Heart left ventricle (tissue), 16 donors: ENCODE results near the gene ZNF518B. TPM values are rescaled to one million over a fixed set of nuclear protein-coding genes. Genes with fewer than 3 reads are reported as not detected.
"Not testable (repeated sequence)": the region's sequence is repeated elsewhere in the genome, so short reads cannot be mapped to it uniquely, and the experiment has no call there.

ENCODE experiments used
- ATAC-seq, 4 donors: fragments of 200-7000 bp; cut with Tn5 transposase; one replicate each; pipeline ENCODE4 v1.9.1; 2020 to 2022; ENCODE audit warnings: moderate library complexity in 4 of 4, mild to moderate bottlenecking in 3 of 4, moderate number of reproducible peaks in 1 of 4
- DNase-seq, 5 donors: peaks; one replicate each; pipeline ENCODE4 v3.0.0-alpha.2; 2020
- H3K27ac ChIP-seq, 12 donors: fragments of 200-600 bp; sonication (generic) in 4 of 12; one replicate each; pipeline versions ENCODE4 v1.5.0 to v1.8.0; 2016 to 2022; ENCODE audit warnings: mild to moderate bottlenecking in 2 of 12
- H3K27me3 ChIP-seq, 9 donors: fragments of 200-600 bp; sonication (generic) in 2 of 9; one replicate each; pipeline versions ENCODE4 v1.5.1 to v1.8.0; 2016 to 2022; ENCODE audit warnings: mild to moderate bottlenecking in 3 of 9
- H3K36me3 ChIP-seq, 9 donors: fragments of 200-600 bp; sonication (generic) in 2 of 9; one replicate each; pipeline versions ENCODE4 v1.5.0 to v1.8.0; 2018 to 2022; ENCODE audit warnings: mild to moderate bottlenecking in 2 of 9
- H3K4me1 ChIP-seq, 12 donors: fragments of 200-600 bp; sonication (generic) in 4 of 12; one replicate each; pipeline versions ENCODE4 v1.5.0 to v1.8.0; 2016 to 2022; ENCODE audit warnings: mild to moderate bottlenecking in 3 of 12
- H3K4me3 ChIP-seq, 12 donors: fragments of 200-600 bp; sonication (generic) in 4 of 12; one replicate each; pipeline versions ENCODE4 v1.5.0 to v1.8.0; 2017 to 2022; ENCODE audit warnings: mild to moderate bottlenecking in 9 of 12, moderate library complexity in 4 of 12
- H3K9me3 ChIP-seq, 12 donors: fragments of 200-600 bp; sonication (generic) in 4 of 12; one replicate each; pipeline versions ENCODE4 v1.5.0 to v1.8.0; 2016 to 2022; ENCODE audit warnings: mild to moderate bottlenecking in 1 of 12
- POLR2A ChIP-seq, 2 donors: fragments of 450-650 bp; IDR thresholded peaks; one replicate each; pipeline ENCODE4 v1.6.1; 2017; ENCODE audit warnings: antibody characterized with exemption in 2 of 2, mild to moderate bottlenecking in 2 of 2, moderate library complexity in 2 of 2
- WGBS, 4 donors: extraction: QIAGEN DNeasy Blood & Tissue Kit in 2 of 4; methylation state at CpG; one replicate each; pipeline versions ENCODE4 v1.1.5 to v1.1.7; 2013 to 2018; 5-methylcytosine and 5-hydroxymethylcytosine counted together
- intact Hi-C, 10 donors: fragments of 100-400 bp; cut with DNase I; formaldehyde crosslinking; loops; one replicate each; pipeline versions ENCODE4 v1.11.1 to v1.14.2; 2022
- polyA plus RNA-seq, 2 donors: library from polyadenylated mRNA; stranded (reverse); fragments of 200-250 nt; gene quantifications; one replicate each; pipeline ENCODE4 v1.2.3, GENCODE V29; 2013
- total RNA-seq, 9 donors: library from RNA; depleted of rRNA in 2 of 9; stranded (reverse); fragments of >200 nt in 2 of 9; fragmentation: NEBNext Ultra II Directional in 3 of 9; extraction: Animal tissue kit (Norgen Biotek cat#: 25700) in 3 of 9; gene quantifications; one replicate each; pipeline versions ENCODE4 v1.1.0 to v1.2.4, GENCODE V29; 2016 to 2023
- TF ChIP-seq, protein P1 (sequence below), 12 donors: fragments of 200-600 bp; sonication (generic) in 4 of 12; IDR thresholded peaks; one replicate each; pipeline versions ENCODE4 v1.5.0 to v1.8.0; 2018 to 2022; ENCODE audit warnings: antibody characterized with exemption in 12 of 12, mild to moderate bottlenecking in 5 of 12
- donor health status: ischemic (EF 13 %, LVEDD 7.1; RV severe dilation, severe dysfunction).
- donor health status: healthy with polysubstance abuse.
- donor health status: DM: no; HTN: yes; CAD: no.
- donor health status: DM: no; HTN: no; CAD: no.
- donor health status: ischemic (EF 25% LVEDD 6.9; RV normal size, moderate dysfunction).
- donor health status: ischemic (EF 25% LVEDD 5.7; RV mildly dilated, moderate dysfunction).
- donor health status: healthy.
- donor health status: DM: yes; HTN: yes; CAD: no.
- donor health status: ischemic (EF 35%, LVEDD 5.7; RV mildly dilated, moderate dysfunction).
- donor health status: nonischemic (EF 11% LVEDD 7.7; RV severe dilation, severe dysfunction).
- donor health status: DM: yes; HTN: yes; CAD: no.
- donor health status: PGD.
- donor health status: ischemic (EF 29% LVEDD 5.4; RV normal size, mild dysfunction).
- donor health status: nonischemic (EF 23%, LVEDD 6.1; RV moderate dilation, normal function).

Gene ZNF518B
- total and polyA plus RNA-seq, 11 donors, result 4.3 to 39.8 (median 23.2) TPM

DNA sequence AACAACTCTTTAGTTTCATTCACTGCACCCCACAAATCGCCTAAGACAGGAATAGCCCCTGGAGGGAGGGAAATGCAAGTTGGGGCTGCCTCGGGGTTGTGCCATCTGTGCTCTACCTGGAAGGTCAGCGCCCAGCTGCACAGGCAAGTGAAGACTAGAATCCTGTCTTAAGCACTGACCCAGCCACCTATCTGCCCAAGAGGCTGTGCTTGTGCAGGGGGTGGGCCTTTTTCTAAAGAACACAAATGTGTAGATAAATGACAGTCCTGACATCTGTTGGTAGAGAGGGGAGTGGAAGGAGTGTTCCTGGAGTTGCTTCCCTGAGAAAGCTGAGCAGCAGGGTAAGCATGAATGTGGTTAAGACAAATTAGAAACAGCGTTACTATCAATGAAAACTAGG lies 15.7 kb downstream of the ZNF518B start:
- H3K4me3 ChIP-seq, result no peak overlapping the region
- WGBS, 4 donors, result 87 to 90% (median 88%) methylated on average over 4 of the region's 4 CpGs
- no peaks in the 10 kb centered on the region for H3K27me3 ChIP-seq
- ATAC-seq (no peak), DNase-seq (no peak)
- no peaks in the 10 kb centered on the region for H3K4me1 ChIP-seq
- intact Hi-C loops, result no loop called here
- H3K27ac ChIP-seq, result no peak overlapping the region
- peaks cover 0 to 51% (median 26%) of the 10 kb centered on the region in 12 donors for H3K9me3 ChIP-seq
- TF ChIP-seq, protein P1, sequence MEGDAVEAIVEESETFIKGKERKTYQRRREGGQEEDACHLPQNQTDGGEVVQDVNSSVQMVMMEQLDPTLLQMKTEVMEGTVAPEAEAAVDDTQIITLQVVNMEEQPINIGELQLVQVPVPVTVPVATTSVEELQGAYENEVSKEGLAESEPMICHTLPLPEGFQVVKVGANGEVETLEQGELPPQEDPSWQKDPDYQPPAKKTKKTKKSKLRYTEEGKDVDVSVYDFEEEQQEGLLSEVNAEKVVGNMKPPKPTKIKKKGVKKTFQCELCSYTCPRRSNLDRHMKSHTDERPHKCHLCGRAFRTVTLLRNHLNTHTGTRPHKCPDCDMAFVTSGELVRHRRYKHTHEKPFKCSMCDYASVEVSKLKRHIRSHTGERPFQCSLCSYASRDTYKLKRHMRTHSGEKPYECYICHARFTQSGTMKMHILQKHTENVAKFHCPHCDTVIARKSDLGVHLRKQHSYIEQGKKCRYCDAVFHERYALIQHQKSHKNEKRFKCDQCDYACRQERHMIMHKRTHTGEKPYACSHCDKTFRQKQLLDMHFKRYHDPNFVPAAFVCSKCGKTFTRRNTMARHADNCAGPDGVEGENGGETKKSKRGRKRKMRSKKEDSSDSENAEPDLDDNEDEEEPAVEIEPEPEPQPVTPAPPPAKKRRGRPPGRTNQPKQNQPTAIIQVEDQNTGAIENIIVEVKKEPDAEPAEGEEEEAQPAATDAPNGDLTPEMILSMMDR (IDR thresholded peaks at IDR 0.05), result no peak
- no peak for TF ChIP-seq POLR2A (IDR thresholded peaks at IDR 0.05)
- H3K36me3 ChIP-seq, result peaks cover 5 to 29% (median 22%) of the 10 kb centered on the region in 9 donors

GRCh38 chr4:10438924-10439323 lies 18.3 kb downstream of the ZNF518B start:
- no peaks in the 10 kb centered on the region for H3K4me1 ChIP-seq
- H3K9me3 ChIP-seq, result peaks cover 0 to 25% (median 16%) of the 10 kb centered on the region in 12 donors
- ATAC-seq, result no peak
- no peak for DNase-seq
- H3K4me3 ChIP-seq, result no peak overlapping the region
- intact Hi-C loops, result no loop called here
- WGBS, 4 donors, result 48 to 71% (median 70%) methylated on average over 1 of the region's 1 CpG
- TF ChIP-seq POLR2A (IDR thresholded peaks at IDR 0.05), result no peak
- TF ChIP-seq, protein P1 (IDR thresholded peaks at IDR 0.05), result no peak
- no peaks in the 10 kb centered on the region for H3K27me3 ChIP-seq
- no peak overlapping the region for H3K27ac ChIP-seq
- H3K36me3 ChIP-seq, result peaks cover 0 to 3% (median 0%) of the 10 kb centered on the region in 9 donors

DNA sequence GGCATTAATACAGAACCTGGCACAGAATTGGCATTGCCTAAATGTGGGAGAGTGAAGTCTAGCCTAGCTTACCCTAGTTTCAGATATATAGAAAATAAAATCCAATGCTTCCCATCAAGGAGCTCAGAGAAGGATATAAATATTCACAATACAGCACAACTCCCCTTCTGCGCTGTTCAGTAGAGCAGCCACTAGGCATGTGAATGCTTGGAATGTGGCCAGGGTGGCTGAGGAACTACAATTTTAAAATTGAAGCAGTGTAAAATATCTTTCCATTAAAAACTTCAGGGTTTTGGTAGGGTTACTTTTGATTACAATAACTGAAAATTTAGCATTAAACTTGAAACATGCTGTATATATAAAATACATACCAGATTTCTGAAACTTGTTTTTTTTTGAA lies 19.5 kb downstream of the ZNF518B start:
- intact Hi-C loops, result no loop called here

DNA sequence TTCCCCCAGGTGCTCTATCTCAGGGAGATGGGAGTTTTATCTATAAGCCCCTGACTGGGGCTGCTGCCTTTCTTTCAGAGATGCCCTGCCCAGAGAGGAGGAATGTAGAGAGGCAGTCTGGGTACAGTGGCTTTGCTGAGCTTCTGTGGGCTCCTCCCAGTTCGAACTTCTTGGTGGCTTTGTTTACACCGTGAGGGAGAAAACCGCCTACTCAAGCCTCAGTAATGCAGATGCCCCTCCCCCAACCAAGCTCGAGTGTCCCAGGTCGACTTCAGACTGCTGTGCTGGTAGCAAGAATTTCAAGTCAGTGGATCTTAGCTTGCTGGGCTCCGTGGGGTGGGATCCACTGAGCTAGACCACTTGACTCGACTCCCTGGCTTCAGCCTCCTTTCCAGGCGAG lies 29.5 kb downstream of the ZNF518B start:
- DNase-seq, H3K27ac ChIP-seq, H3K36me3 ChIP-seq, H3K27me3 ChIP-seq, H3K9me3 ChIP-seq, intact Hi-C loops, H3K4me1 ChIP-seq, ATAC-seq, H3K4me3 ChIP-seq: not testable (repeated sequence)
- WGBS, 4 donors, result 76 to 87% (median 79%) methylated on average over 7 to 8 of the region's 8 CpGs

More for the DNA sequence above, 19.5 kb downstream of the ZNF518B start:
- Histone ChIP-seq H3K9me3 (peaks cover 0 to 13% (median 6%) of the 10 kb centered on the region in 12 donors), H3K4me3 (no peak overlapping the region), H3K36me3 (no peaks in the 10 kb centered on the region), H3K27me3 (no peaks in the 10 kb centered on the region), H3K4me1 (no peaks in the 10 kb centered on the region), H3K27ac (no peak overlapping the region)
- DNase-seq, result no peak
- TF ChIP-seq POLR2A (IDR thresholded peaks at IDR 0.05), result no peak
- TF ChIP-seq, protein P1 (IDR thresholded peaks at IDR 0.05), result no peak
- no peak for ATAC-seq
- 31 to 65% (median 51%) methylated on average over 1 of the region's 1 CpG for WGBS, 4 donors
